Keratinocyte (primary cell): ENCODE measurements around the gene SEMA3A.

Source experiments
- CTCF ChIP-seq, 3 experiments: IDR thresholded peaks in 1 of 3; conservative IDR thresholded peaks in 1 of 3; optimal IDR thresholded peaks in 1 of 3; 2 replicates in 2 of 3; 3 replicates in 1 of 3; pipeline versions ENCODE3 to v1.5.1; 2011; ENCODE audit warnings: low read length in 3 of 3, mild to moderate bottlenecking in 3 of 3, moderate library complexity in 2 of 3, control low read depth in 1 of 3, inconsistent platforms in 1 of 3; ENCODE audit not compliant: insufficient read depth in 2 of 3; ENCODE audit errors: extremely low read depth in 1 of 3
- EZH2 ChIP-seq: IDR thresholded peaks from one replicate; pipeline ENCODE4 v1.6.1; 2012; ENCODE audit warnings: inconsistent platforms, mild to moderate bottlenecking, low read length, moderate library complexity

GRCh38 chr7:84069033-84069432, 125.6 kb downstream of the SEMA3A start:
- TF ChIP-seq CTCF (optimal IDR thresholded peaks at IDR 0.05 in 1 of 3, IDR thresholded peaks at IDR 0.05 in 1 of 3, conservative IDR thresholded peaks at IDR 0.05 in 1 of 3; ENCODE audit: extremely low read depth in 1 of 3, insufficient read depth in 2 of 3, low read length in 3 of 3) (no peak), EZH2 (no peak)
